MM.1S (cell line): ENCODE measurements around the gene RPS3.

Experiments
- CTCF ChIP-seq: fragments of 300-600 bp; sonication (generic); IDR thresholded peaks from 2 replicates; pipeline ENCODE4 v1.5.1; 2016; ENCODE audit warnings: antibody characterized with exemption, low read length, mixed read lengths
- EZH2 ChIP-seq: fragments of 300-600 bp; sonication (generic); optimal IDR thresholded peaks from 2 replicates; pipeline ENCODE3; 2017; ENCODE audit warnings: low read depth, mild to moderate bottlenecking, antibody characterized with exemption, low read length, mixed read lengths
- EZH2phosphoT487 ChIP-seq: fragments of 300-600 bp; sonication (generic); IDR thresholded peaks from 2 replicates; pipeline ENCODE4 v1.6.1; 2018; ENCODE audit warnings: antibody characterized with exemption, low read length

- no peak for TF ChIP-seq CTCF
- no peak for TF ChIP-seq EZH2
- TF ChIP-seq EZH2phosphoT487, result no peak
These were observed 35.7 kb downstream of the RPS3 start for GRCh38 chr11:75434886-75435570.
